ENCODE measurements around the gene MYO1H.
"Not testable (repeated sequence)": the region's sequence is repeated elsewhere in the genome, so short reads cannot be mapped to it uniquely, and the experiment has no call there.

Gene MYO1H

GRCh38 chr12:109464642-109465351 is 117.1 kb downstream of the MYO1H start:
- Histone ChIP-seq H3K9me3 (ENCODE audit: control insufficient read depth in 5 of 5, low read length in 5 of 5) (no peaks in the 10 kb centered on the region), H3K27me3 (ENCODE audit: control insufficient read depth in 5 of 5, insufficient read depth in 4 of 5, low read length in 5 of 5) (no peaks in the 10 kb centered on the region), H3K9ac (ENCODE audit: low read length in 5 of 5) (no peak overlapping the region), H3K36me3 (ENCODE audit: control insufficient read depth in 5 of 5, insufficient read depth in 5 of 5, low read length in 5 of 5) (peaks cover 0 to 41% (median 33%) of the 10 kb centered on the region in 5 donors), H3K27ac (ENCODE audit: low read depth, low read length) (peak overlapping the region; percentile 97), H3K4me3 (ENCODE audit: low read depth in 1 of 5, low read length in 5 of 5) (no peak overlapping the region), H3K4me1 (ENCODE audit: control insufficient read depth in 5 of 5, insufficient read depth in 5 of 5, low read length in 5 of 5) (peaks cover 58 to 96% (median 95%) of the 10 kb centered on the region in 5 donors)

- Histone ChIP-seq H3K36me3 (ENCODE audit: control insufficient read depth in 5 of 5, insufficient read depth in 5 of 5, low read length in 5 of 5) (peaks cover 0 to 42% (median 37%) of the 10 kb centered on the region in 5 donors), H3K9me3 (ENCODE audit: control insufficient read depth in 5 of 5, low read length in 5 of 5) (no peaks in the 10 kb centered on the region), H3K27ac (ENCODE audit: low read depth, low read length) (peak overlapping the region; percentile 61), H3K4me3 (ENCODE audit: low read depth in 1 of 5, low read length in 5 of 5) (peak overlapping the region in 1 of 5 donors; percentile 37), H3K27me3 (ENCODE audit: control insufficient read depth in 5 of 5, insufficient read depth in 4 of 5, low read length in 5 of 5) (no peaks in the 10 kb centered on the region), H3K9ac (ENCODE audit: low read length in 5 of 5) (peak overlapping the region in 2 of 5 donors; percentile 23 to 51), H3K4me1 (ENCODE audit: control insufficient read depth in 5 of 5, insufficient read depth in 5 of 5, low read length in 5 of 5) (peaks cover 52 to 95% (median 91%) of the 10 kb centered on the region in 5 donors)
Measured at GRCh38 chr12:109466305-109466704, 118.6 kb downstream of the MYO1H start.

GRCh38 chr12:109466821-109467220 is 119.1 kb downstream of the MYO1H start:
- Histone ChIP-seq H3K27ac (ENCODE audit: low read depth, low read length) (peak overlapping the region; percentile 61), H3K4me1 (ENCODE audit: control insufficient read depth in 5 of 5, insufficient read depth in 5 of 5, low read length in 5 of 5) (peaks cover 47 to 90% (median 86%) of the 10 kb centered on the region in 5 donors), H3K9ac (ENCODE audit: low read length in 5 of 5) (peak overlapping the region in 2 of 5 donors; percentile 51 to 52), H3K9me3 (ENCODE audit: control insufficient read depth in 5 of 5, low read length in 5 of 5) (no peaks in the 10 kb centered on the region), H3K4me3 (ENCODE audit: low read depth in 1 of 5, low read length in 5 of 5) (peak overlapping the region in 1 of 5 donors; percentile 37), H3K27me3 (ENCODE audit: control insufficient read depth in 5 of 5, insufficient read depth in 4 of 5, low read length in 5 of 5) (no peaks in the 10 kb centered on the region), H3K36me3 (ENCODE audit: control insufficient read depth in 5 of 5, insufficient read depth in 5 of 5, low read length in 5 of 5) (peaks cover 0 to 44% (median 37%) of the 10 kb centered on the region in 5 donors)

- H3K4me3 ChIP-seq (ENCODE audit: low read depth in 1 of 5, low read length in 5 of 5) = peak overlapping the region in 1 of 5 donors; percentile 19
- H3K9me3 ChIP-seq (ENCODE audit: control insufficient read depth in 5 of 5, low read length in 5 of 5) = no peaks in the 10 kb centered on the region
- H3K4me1 ChIP-seq (ENCODE audit: control insufficient read depth in 5 of 5, insufficient read depth in 5 of 5, low read length in 5 of 5) = peaks cover 37 to 81% (median 79%) of the 10 kb centered on the region in 5 donors
Measured at GRCh38 chr12:109467978-109468676, 120.4 kb downstream of the MYO1H start.

GRCh38 chr12:109469517-109469916 is 121.8 kb downstream of the MYO1H start:
- Histone ChIP-seq H3K27me3 (ENCODE audit: control insufficient read depth in 5 of 5, insufficient read depth in 4 of 5, low read length in 5 of 5) (no peaks in the 10 kb centered on the region), H3K36me3 (ENCODE audit: control insufficient read depth in 5 of 5, insufficient read depth in 5 of 5, low read length in 5 of 5) (peaks cover 0 to 46% (median 39%) of the 10 kb centered on the region in 5 donors), H3K4me1 (ENCODE audit: control insufficient read depth in 5 of 5, insufficient read depth in 5 of 5, low read length in 5 of 5) (peaks cover 28 to 72% (median 71%) of the 10 kb centered on the region in 5 donors), H3K9ac (ENCODE audit: low read length in 5 of 5) (no peak overlapping the region), H3K27ac (ENCODE audit: low read depth, low read length) (peak overlapping the region; percentile 1), H3K9me3 (ENCODE audit: control insufficient read depth in 5 of 5, low read length in 5 of 5) (no peaks in the 10 kb centered on the region), H3K4me3 (ENCODE audit: low read depth in 1 of 5, low read length in 5 of 5) (no peak overlapping the region)

More at GRCh38 chr12:109467978-109468676, 120.4 kb downstream of the MYO1H start:
- Histone ChIP-seq H3K27me3 (ENCODE audit: control insufficient read depth in 5 of 5, insufficient read depth in 4 of 5, low read length in 5 of 5) (no peaks in the 10 kb centered on the region), H3K27ac (ENCODE audit: low read depth, low read length) (peak overlapping the region; percentile 25), H3K36me3 (ENCODE audit: control insufficient read depth in 5 of 5, insufficient read depth in 5 of 5, low read length in 5 of 5) (peaks cover 0 to 46% (median 37%) of the 10 kb centered on the region in 5 donors), H3K9ac (ENCODE audit: low read length in 5 of 5) (peak overlapping the region in 3 of 5 donors; percentile 29 to 45 (median 32))

GRCh38 chr12:109473006-109473405 is 125.3 kb downstream of the MYO1H start:
- H3K9ac ChIP-seq (ENCODE audit: low read length in 5 of 5) = no peak overlapping the region
- peaks cover 0 to 28% (median 25%) of the 10 kb centered on the region in 5 donors for H3K36me3 ChIP-seq (ENCODE audit: control insufficient read depth in 5 of 5, insufficient read depth in 5 of 5, low read length in 5 of 5)
- H3K4me3 ChIP-seq (ENCODE audit: low read depth in 1 of 5, low read length in 5 of 5) = no peak overlapping the region
- no peaks in the 10 kb centered on the region for H3K27me3 ChIP-seq (ENCODE audit: control insufficient read depth in 5 of 5, insufficient read depth in 4 of 5, low read length in 5 of 5)
- H3K27ac ChIP-seq (ENCODE audit: low read depth, low read length) = peak overlapping the region; percentile 16
- H3K9me3 ChIP-seq (ENCODE audit: control insufficient read depth in 5 of 5, low read length in 5 of 5) = no peaks in the 10 kb centered on the region
- peaks cover 9 to 63% (median 61%) of the 10 kb centered on the region in 5 donors for H3K4me1 ChIP-seq (ENCODE audit: control insufficient read depth in 5 of 5, insufficient read depth in 5 of 5, low read length in 5 of 5)

GRCh38 chr12:109473526-109474270 is 126.0 kb downstream of the MYO1H start:
- H3K27ac ChIP-seq (ENCODE audit: low read depth, low read length) = peak overlapping the region; percentile 16
- peaks cover 0 to 23% (median 21%) of the 10 kb centered on the region in 5 donors for H3K36me3 ChIP-seq (ENCODE audit: control insufficient read depth in 5 of 5, insufficient read depth in 5 of 5, low read length in 5 of 5)
- not testable (repeated sequence) for H3K4me3 ChIP-seq (ENCODE audit: low read depth in 1 of 5, low read length in 5 of 5); H3K27me3 ChIP-seq (ENCODE audit: control insufficient read depth in 5 of 5, insufficient read depth in 4 of 5, low read length in 5 of 5); H3K9me3 ChIP-seq (ENCODE audit: control insufficient read depth in 5 of 5, low read length in 5 of 5)
- peaks cover 9 to 66% (median 63%) of the 10 kb centered on the region in 5 donors for H3K4me1 ChIP-seq (ENCODE audit: control insufficient read depth in 5 of 5, insufficient read depth in 5 of 5, low read length in 5 of 5)
- H3K9ac ChIP-seq (ENCODE audit: low read length in 5 of 5) = peak overlapping the region in 1 of 5 donors; percentile 42

- Histone ChIP-seq H3K9me3 (ENCODE audit: control insufficient read depth in 5 of 5, low read length in 5 of 5) (no peaks in the 10 kb centered on the region), H3K27me3 (ENCODE audit: control insufficient read depth in 5 of 5, insufficient read depth in 4 of 5, low read length in 5 of 5) (no peaks in the 10 kb centered on the region), H3K36me3 (ENCODE audit: control insufficient read depth in 5 of 5, insufficient read depth in 5 of 5, low read length in 5 of 5) (peaks cover 0 to 11% (median 10%) of the 10 kb centered on the region in 5 donors), H3K27ac (ENCODE audit: low read depth, low read length) (peak overlapping the region; percentile 96), H3K9ac (ENCODE audit: low read length in 5 of 5) (peak overlapping the region in 2 of 5 donors; percentile 19 to 32), H3K4me3 (ENCODE audit: low read depth in 1 of 5, low read length in 5 of 5) (peak overlapping the region; percentile 78 to 100 (median 90)), H3K4me1 (ENCODE audit: control insufficient read depth in 5 of 5, insufficient read depth in 5 of 5, low read length in 5 of 5) (peaks cover 7 to 66% (median 62%) of the 10 kb centered on the region in 5 donors)
Measured at GRCh38 chr12:109475121-109475520, 127.4 kb downstream of the MYO1H start.

GRCh38 chr12:109475993-109476806 is 128.5 kb downstream of the MYO1H start:
- H3K36me3 ChIP-seq (ENCODE audit: control insufficient read depth in 5 of 5, insufficient read depth in 5 of 5, low read length in 5 of 5) = peaks cover 0 to 5% (median 2%) of the 10 kb centered on the region in 5 donors
- no peaks in the 10 kb centered on the region for H3K27me3 ChIP-seq (ENCODE audit: control insufficient read depth in 5 of 5, insufficient read depth in 4 of 5, low read length in 5 of 5)
- peak overlapping the region; percentile 97 to 99 (median 98) for H3K9ac ChIP-seq (ENCODE audit: low read length in 5 of 5)
- H3K27ac ChIP-seq (ENCODE audit: low read depth, low read length) = peak overlapping the region; percentile 96
- no peaks in the 10 kb centered on the region for H3K9me3 ChIP-seq (ENCODE audit: control insufficient read depth in 5 of 5, low read length in 5 of 5)
- H3K4me3 ChIP-seq (ENCODE audit: low read depth in 1 of 5, low read length in 5 of 5) = peak overlapping the region; percentile 78 to 100 (median 90)
- peaks cover 7 to 59% (median 53%) of the 10 kb centered on the region in 5 donors for H3K4me1 ChIP-seq (ENCODE audit: control insufficient read depth in 5 of 5, insufficient read depth in 5 of 5, low read length in 5 of 5)
